A673 (cell line): Measurements from ENCODE around the gene DPP10.

Experiments
- EZH2 ChIP-seq: fragments of 200-600 bp; sonication (generic); IDR thresholded peaks from 2 replicates; pipeline ENCODE4 v1.6.1; 2017; ENCODE audit warnings: borderline replicate concordance, low read depth, mild to moderate bottlenecking, mixed read lengths, antibody characterized with exemption, low read length; ENCODE audit not compliant: poor library complexity, severe bottlenecking
- TF ChIP-seq, protein P1 (sequence below): fragments of 300-800, 200-600 bp; sonication (generic); conservative IDR thresholded peaks from 2 replicates; pipeline ENCODE4 v1.5.1; 2017; ENCODE audit warnings: low read depth, mild to moderate bottlenecking, antibody characterized with exemption, low read length, moderate library complexity, mixed read lengths

DNA sequence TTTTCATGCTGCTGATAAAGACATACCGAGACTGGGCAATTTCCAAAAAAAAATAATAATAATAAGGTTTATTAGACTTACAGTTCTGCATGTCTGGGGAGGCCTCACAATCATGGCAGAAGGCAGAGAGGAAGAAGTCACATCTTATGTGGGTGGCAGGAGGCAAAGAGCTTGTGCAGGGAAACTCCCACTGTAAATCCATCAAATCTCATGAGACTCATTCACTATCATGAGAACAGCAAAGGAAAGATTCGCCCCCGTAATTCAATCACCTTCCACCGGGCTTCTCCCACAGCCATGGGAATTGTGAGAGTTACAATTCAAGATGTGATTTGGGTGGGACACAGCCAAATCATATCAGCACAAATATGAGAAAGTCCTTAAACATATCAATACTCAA is 1314.8 kb downstream of the DPP10 start:
- TF ChIP-seq, protein P1, sequence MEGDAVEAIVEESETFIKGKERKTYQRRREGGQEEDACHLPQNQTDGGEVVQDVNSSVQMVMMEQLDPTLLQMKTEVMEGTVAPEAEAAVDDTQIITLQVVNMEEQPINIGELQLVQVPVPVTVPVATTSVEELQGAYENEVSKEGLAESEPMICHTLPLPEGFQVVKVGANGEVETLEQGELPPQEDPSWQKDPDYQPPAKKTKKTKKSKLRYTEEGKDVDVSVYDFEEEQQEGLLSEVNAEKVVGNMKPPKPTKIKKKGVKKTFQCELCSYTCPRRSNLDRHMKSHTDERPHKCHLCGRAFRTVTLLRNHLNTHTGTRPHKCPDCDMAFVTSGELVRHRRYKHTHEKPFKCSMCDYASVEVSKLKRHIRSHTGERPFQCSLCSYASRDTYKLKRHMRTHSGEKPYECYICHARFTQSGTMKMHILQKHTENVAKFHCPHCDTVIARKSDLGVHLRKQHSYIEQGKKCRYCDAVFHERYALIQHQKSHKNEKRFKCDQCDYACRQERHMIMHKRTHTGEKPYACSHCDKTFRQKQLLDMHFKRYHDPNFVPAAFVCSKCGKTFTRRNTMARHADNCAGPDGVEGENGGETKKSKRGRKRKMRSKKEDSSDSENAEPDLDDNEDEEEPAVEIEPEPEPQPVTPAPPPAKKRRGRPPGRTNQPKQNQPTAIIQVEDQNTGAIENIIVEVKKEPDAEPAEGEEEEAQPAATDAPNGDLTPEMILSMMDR = no peak
- no peak for TF ChIP-seq EZH2
